Effector CD4-positive, alpha-beta T cell (primary cell): Measurements from ENCODE around the gene AFMID.
"Not testable (repeated sequence)": the region's sequence is repeated elsewhere in the genome, so short reads cannot be mapped to it uniquely, and the experiment has no call there.

Experiments
- DNase-seq: peaks from one replicate; pipeline ENCODE4 v3.0.0-alpha.2; 2020

Gene AFMID

DNA sequence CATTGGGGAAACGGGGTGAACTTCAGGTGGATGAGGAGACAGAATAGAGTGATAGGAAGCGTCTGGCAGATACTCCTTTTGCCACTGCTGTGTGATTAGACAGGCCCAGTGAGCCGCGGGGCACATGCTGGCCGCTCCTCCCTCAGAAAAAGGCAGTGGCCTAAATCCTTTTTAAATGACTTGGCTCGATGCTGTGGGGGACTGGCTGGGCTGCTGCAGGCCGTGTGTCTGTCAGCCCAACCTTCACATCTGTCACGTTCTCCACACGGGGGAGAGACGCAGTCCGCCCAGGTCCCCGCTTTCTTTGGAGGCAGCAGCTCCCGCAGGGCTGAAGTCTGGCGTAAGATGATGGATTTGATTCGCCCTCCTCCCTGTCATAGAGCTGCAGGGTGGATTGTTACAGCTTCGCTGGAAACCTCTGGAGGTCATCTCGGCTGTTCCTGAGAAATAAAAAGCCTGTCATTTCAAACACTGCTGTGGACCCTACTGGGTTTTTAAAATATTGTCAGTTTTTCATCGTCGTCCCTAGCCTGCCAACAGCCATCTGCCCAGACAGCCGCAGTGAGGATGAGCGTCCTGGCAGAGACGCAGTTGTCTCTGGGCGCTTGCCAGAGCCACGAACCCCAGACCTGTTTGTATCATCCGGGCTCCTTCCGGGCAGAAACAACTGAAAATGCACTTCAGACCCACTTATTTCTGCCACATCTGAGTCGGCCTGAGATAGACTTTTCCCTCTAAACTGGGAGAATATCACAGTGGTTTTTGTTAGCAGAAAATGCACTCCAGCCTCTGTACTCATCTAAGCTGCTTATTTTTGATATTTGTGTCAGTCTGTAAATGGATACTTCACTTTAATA lies 37.3 kb downstream of the AFMID start:
- DNase-seq = no peak

DNA sequence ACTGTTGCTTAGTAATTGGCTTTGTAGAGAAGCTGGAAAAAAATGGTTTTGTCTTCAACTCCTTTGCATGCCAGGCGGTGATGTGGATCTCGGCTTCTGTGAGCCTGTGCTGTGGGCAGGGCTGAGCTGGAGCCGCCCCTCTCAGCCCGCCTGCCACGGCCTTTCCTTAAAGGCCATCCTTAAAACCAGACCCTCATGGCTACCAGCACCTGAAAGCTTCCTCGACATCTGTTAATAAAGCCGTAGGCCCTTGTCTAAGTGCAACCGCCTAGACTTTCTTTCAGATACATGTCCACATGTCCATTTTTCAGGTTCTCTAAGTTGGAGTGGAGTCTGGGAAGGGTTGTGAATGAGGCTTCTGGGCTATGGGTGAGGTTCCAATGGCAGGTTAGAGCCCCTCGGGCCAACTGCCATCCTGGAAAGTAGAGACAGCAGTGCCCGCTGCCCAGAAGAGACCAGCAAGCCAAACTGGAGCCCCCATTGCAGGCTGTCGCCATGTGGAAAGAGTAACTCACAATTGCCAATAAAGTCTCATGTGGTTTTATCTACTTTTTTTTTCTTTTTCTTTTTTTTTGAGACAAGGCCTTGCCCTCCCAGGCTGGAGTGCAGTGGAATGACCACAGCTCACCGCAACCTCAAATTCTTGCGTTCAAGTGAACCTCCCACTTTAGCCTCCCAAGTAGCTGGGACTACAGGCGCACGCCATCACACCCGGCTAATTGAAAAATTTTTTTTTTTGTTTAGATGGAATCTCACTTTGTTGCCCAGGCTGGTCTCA lies 38.1 kb downstream of the AFMID start:
- DNase-seq = no peak

DNA sequence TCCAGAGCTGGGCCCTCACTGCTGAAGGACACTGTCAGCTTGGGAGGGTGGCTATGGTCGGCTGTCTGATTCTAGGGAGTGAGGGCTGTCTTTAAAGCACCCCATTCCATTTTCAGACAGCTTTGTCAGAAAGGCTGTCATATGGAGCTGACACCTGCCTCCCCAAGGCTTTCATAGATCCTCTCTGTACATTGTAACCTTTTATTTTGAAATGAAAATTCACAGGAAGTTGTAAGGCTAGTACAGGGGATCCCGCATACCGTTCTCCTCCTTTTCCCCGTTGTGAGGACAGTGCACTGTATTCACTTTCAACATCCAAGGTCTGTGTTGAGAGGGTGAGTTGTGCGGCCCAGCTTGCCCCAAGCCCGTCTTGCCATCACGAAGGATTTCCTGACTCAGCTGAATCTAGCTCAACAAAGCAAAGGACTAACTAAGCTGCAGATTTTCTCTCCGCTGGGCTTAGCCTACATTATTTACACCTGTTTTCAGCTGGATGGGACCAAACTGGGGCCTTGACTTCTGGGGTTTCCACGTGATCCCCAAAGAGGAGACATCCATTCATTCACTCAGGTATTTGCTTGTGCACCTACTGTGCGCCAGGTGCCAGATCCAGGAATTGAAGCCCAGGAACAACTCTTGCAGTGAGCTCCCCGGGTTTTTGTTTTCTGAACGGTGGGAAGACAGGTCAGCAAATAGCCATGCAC lies 39.0 kb downstream of the AFMID start:
- no peak for DNase-seq

DNA sequence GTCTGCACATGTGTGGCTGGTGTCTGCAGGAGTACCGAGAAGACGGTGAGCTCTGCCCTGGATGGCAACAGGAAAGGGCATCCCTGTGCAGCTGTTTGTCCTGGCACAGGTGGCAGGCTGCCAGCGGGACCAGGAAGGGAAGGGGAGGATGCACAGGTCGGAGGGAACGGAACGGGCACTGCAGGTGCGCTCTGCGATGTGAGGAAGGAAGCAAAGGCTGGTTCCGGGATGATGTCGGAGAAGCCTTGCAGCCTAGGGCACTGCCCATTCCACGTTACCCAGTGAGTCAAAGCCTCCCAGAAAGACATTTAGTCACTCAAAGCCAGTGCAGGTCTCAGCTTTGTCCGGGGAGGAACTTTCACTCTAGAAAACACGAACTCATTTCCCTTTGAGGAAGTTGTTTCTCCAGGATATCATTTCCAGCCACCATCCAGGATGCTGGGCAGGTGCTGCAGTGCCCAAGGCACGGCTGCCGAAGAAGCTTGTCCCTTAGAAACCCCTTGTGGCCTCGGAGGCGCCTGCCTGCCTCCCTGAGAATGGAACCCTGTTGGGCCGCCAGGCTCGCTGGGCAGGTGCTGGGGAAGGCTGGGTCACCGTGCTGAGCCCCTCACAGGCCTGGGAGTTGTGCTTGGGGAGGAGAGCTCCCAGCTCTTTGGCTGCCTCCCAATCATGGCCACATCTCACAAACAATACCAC lies 39.7 kb downstream of the AFMID start:
- no peak for DNase-seq

DNA sequence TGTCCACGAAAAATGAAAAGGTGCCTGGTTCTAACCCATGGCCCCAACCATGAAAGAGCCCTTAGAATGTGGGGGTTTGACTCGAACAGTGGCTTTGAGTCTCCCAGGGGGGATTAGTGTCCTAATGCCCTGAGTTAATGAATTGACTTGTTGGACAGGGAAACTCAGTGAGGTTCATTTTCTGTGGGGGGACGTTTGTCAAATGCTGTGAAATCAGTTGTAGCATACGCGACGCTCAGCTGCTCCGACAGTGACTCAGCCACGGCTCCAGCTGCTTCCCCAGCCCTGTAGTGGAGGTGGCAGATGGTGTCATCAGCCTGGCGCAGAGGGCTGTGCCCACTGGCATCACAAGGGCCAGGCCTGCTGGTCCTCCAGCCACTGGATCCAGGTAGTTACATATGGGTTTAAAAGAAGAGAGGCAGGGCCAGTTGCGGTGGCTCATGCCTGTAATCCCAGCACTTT lies 40.3 kb downstream of the AFMID start:
- no peak for DNase-seq

DNA sequence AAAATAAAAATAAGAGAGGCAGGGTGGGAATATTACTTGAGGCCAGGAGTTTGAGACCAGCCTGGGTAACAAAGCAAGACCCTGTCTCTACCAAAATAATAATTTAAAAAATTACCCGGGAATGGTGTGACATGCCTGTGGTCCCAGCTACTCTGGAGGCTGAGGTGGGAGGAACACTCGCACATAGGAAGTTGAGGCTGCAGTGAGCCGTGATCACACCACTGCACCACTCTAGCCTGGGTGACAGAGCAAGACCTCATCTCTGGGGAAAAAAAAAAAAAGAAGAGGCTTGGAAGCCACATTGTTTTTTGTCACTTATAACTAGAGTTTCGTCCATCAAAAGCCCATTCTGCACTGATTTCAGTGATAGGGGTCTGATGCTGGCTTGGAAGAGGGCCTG lies 41.0 kb downstream of the AFMID start:
- no peak for DNase-seq

DNA sequence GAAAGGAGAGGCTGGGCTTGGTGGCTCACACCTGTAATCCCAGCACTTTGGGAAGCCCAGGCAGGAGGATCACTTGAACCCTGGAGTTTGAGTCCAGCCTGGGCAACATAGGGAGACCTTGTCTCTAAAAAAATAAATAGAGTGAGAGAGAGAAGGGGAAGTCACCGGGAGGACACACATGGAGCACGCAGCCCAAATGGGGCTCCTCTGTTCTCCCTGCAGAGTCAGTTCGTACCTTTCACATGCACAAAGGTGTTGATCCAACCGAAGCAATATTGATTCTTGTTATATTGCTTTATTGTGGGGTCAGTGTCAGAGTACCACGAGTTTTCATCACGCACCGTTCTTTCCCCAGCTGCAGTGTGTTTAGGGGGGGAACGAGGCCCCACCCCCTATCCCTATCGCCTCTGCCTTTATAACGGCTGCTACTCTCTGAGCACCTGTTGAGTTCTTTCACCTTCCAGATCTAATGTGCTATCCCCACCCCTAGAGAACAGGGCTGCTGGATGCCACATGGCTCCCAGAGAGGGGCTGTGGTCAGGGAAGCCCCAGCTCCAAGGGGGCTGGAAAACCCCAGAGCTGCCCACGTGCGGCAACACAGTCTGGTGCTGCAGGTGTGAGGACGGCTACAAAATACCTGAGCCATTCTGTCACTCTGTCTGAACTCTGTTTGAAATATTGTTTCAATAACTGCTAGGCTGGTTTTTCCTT lies 43.2 kb downstream of the AFMID start:
- DNase-seq = no peak

DNA sequence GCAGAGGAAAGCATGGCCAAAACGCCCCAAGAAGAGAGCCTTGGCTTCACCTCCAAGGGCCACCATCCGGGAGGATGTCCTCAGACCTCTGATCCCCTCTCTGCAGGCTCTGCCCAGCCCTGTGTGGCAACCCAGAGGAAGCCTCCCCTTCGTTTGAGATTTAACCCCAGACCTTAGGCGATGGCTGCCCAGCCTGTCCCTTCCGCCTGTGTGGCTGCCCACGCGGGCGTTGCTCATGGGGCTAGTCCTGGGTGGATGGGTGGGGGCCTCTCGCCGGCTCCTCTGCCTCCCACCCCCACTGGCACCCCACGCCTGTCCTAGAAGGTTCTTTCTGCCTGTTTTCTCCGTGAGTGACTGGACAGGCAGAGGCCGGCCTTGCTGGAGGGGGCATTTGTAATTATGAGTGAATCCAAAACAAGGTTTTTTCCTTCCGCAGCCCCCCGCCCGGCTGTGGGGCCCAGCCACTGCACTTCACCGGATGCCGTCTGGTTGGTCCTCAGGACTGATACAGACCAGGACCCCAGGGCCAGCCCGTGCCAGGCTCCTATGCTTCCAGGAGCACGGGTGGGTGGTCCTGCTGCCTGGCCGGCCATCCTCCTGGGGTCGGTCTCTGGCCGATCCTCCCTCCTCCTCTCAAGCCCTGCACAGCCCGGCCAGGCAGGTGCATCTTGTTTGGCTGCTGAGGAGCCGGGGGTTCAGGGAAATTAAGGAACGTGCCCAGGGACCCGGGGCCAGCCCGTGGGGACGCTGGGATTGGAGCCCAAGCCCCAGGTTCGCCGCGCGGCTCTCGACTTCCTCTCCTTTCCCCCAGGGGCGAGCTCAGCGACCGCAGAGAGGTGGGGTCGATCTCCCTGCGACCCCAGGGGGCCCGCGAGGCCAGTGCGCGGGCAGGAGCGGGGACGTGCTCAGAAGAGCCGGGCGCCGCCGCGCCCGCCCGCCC lies 44.1 kb downstream of the AFMID start, which contains the start of gene TMEM235:
Gene TMEM235 (plus strand): TSS at position 636 of the 940 bp plus-strand sequence. CDS start 393 bp downstream, outside the sequence.
- no peak for DNase-seq

DNA sequence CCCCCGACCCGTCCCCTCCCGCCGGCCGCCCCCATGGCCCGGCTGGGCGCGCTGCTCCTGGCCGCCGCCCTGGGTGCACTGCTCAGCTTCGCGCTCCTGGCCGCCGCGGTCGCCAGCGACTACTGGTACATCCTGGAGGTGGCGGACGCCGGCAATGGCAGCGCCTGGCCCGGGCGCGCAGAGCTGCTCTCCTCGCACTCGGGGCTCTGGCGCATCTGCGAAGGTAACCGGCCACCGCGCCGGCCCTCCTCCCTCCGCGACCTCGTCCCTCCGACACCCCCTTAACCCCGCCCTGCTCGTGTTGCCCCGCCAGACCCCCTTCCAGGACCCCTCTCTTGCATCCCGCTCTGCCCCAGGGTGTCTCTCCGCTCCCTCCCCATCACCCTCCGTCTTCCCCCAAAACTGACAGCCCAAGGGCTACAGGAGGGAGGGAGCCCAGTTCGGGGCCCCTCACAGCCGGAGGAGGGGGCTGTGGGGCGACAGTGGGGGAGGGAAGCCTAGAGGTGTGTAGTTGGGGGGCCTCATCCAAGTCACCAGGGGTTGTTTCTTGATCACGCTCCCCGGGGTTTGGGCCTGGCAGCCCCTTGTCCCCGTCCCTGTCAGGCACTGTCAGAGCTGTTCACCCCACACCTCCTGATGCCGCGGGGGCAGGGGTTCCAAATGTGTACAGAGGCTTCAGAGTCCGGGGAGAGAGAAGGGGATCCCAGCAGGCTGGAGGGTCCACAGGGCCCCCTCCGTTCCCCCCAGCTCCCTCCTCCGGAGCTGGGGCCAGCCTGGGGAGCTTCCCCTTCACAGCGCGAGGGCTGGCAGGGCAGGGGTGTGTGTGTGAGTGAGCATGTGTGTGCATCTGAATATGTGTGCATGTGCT lies 45.1 kb downstream of the AFMID start:
- no peak for DNase-seq

DNA sequence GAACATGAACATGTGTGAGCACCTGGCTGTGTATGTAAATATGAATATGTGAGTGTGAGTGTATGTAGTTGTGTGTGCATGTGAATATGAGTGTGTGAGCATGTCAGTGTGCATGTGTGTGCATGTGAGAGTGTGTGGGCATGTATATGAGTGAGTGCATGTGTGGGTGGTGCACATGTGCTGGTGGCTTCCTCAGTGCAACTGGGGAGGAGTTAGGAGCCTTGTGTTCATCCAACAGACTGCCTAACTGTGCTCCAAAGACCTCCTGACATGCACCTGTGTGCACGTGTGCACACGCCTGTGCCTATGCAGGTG lies 45.7 kb downstream of the AFMID start:
- DNase-seq = no peak

DNA sequence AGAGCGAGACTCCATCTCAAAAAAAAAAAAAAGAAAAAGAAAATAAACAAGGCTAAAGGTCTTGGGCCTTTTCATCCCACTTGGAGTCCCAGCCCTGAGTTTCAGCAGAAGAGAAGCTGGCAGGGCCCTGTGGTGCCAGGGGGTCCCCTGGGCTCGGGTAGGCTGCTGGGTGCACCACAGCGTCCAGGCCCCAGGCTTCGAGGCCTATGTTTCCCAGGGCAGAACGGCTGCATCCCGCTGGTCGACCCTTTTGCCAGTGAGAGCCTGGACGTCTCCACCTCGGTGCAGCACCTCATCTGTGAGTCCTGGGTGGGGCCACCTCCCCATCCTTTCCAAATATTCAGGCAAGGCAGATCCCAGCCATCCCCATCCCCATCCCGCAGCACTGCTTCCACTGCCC lies 46.5 kb downstream of the AFMID start:
- DNase-seq = no peak

DNA sequence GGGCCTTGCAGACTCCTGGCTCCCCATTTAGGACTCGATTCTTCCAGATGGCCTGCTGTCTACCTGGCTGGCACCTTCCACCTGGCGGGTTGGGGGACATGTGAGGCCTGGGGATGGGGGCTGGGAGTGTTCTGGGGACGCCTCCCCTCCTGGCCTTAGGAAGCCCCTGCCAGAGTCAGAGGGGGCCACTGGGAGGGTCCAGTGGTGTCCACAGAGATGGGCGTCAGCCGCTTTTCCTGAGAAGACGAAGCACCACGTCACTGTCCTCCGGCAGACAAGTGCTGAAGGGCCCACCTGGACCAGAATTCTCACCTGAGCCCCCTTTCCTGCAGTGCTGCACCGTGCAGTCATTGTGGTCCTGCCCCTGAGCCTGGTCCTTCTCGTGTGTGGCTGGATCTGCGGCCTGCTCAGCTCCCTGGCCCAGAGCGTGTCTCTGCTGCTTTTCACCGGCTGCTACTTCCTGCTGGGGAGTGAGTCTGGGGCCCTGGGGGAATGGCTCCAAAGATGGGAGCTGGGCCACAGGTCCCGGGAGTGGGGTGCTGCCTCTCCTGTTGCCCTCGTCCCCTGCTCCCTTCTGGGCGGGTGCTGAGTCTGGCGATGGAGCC lies 47.2 kb downstream of the AFMID start:
- DNase-seq = no peak

DNA sequence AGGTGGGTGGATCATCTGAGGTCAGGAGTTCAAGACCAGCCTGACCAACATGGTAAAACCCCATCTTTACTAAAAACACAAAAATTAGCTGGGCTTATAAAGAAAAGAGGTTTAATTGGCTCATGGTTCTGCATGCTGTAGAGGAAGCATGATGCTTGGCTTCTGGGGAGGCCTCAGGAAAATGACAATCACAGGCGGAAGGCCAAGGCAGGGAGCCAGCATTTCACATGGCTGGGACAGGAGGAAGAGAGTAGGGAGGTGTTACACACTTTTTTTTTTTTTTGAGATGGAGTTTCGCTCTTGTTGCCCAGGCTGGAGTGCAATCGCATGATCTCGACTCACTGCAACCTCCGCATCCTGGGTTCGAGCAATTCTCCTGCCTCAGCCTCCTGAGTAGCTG lies 47.9 kb downstream of the AFMID start:
- DNase-seq = not testable (repeated sequence)

DNA sequence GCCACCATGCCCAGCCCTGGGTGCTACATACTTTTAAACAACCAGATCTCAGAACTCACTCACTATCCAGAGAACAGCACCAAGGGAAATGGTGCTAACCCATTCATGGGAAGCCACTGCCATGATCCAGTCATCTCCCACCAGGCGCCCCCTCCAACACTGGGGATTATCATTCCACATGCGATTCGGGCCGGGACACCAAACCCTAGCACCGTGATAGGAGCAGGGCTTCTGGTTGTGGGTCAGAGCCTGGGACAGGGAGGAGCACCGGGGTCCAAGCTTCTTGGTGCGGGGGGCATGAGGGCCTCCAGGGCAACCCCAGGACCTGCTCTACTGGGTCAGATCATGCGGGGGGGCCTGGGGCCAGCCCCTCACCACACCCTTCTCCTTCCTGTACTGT lies 48.7 kb downstream of the AFMID start:
- DNase-seq = no peak

DNA sequence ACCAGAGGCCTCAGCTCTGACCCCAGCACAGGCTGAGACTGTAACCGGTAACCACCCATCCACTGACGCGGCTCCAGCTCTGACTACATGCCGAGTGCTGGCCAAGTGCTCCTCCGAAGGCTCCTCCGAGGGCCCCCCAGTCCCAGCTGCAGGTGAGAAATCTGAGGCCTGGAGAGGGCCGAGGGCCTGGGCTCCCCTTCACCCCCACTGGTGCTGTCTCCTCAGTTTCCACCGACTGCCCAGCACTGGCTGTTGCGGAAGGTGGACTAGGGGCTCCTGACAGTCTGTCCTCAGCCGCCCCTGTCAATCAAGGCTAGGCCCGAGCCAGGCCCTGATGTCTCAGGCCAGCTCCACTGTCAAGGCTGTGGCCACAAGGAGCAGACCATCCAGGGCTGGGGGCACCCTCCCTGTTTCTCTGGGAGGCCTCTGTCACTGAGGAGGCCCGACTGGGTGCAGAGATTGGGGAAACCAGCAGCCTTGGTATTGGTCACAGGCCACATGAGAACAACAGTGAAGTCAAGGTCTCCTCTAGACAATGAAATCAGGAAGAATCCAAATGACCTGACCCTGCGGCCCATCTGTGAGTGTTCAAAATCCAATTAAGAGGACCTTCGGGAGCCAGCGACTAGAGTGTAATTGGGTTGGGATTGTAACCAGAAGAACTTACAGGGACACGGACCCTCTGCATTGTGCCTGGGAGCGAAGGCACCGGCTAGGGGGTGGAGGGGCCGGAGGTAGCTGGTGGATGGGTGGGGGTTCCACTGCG lies 49.4 kb downstream of the AFMID start:
- no peak for DNase-seq

DNA sequence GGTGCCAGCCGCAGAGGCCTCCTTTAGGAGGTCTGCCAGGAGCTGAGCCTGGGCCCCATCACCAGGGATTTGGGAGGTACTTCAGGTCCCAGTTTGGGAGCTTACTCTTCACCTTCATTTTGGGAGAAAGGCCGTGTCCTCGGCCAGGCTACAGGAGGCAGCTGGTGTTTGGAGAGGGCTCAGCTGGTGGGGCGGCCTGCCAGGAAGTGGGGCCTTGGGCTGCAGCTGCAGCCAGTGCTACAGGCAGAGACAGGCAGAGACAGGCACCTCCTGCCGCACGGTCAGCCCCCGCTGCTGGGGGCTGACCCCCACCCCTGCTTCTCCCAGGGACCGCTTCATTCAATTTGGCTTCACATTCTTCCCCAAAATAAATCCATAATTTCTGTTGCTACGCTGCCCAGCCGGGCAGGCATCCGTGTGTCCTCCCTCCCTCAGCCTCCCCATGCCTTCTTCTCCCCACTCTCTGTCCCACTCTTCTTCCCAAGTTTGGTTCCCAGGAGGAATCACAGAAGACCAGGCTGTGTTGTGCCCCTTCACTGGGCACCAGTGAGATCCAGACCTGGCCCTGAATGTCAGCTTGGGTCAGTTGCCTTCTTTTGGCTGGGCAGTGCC lies 50.3 kb downstream of the AFMID start:
- DNase-seq = no peak

DNA sequence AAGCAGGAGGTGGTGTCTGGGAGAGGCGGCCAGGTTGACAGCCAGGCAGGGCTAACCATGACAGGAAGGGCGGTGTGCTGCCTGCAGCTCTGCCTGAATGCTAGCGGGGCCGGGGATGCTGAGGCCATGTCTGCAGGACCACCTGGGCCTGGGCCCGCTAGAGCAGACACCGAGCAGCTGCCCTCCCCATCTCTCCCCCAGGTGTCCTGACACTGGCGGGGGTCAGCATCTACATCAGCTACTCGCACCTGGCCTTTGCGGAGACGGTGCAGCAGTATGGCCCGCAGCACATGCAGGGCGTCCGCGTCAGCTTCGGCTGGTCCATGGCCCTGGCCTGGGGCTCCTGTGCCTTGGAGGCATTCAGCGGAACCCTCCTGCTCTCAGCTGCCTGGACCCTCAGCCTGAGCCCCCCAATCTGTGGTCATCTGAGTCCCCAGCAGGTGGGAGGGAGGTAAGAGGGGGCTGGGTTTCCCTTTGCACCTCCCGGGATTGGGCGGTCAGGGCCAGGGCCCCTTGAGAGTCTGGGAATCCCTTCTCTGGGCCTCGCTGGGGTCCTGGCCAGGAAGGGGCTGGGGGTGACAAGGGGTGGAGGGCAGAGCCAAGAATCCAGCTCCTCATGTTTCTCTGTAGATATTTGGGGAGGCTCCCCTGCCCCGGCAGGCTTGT lies 51.8 kb downstream of the AFMID start:
- no peak for DNase-seq

DNA sequence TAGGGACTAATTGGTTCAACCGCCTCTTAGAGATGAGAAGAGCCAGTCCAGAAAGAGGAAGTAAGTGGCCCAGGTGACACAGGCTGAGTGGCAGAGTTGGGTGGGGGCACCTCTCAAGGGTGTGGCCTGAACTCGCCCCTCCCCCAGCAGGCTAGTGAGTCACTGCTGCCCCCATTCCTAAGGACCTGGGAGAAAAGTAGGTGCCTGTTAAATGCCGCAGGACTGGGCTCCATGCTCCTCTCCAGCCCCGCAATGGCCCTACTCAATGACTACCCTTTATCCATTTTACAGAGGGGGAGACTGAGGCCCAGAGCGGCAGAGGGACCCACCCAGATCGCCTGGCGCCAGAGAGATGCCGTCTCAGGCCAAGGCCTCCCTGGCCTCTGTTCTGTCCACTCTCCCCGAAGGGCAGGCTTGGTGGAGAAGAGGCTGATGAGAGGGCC lies 52.3 kb downstream of the AFMID start:
- DNase-seq = no peak
